A549 (cell line): Measurements from ENCODE around the gene USP32. TPM values are rescaled to one million over a fixed set of nuclear protein-coding genes. Genes with fewer than 3 reads are reported as not detected.

Experiments
- ATAC-seq, 2 experiments: fragments of 200-7000 bp in 1 of 2; fragments of >200 bp in 1 of 2; cut with Nextera tagmentation in 1 of 2; cut with Tn5 transposase in 1 of 2; 3 replicates each; pipeline versions ENCODE4 v1.8.0 to v1.9.1; 2018 to 2020; ENCODE audit warnings: mild to moderate bottlenecking in 1 of 2, moderate library complexity in 1 of 2
- CTCF ChIA-PET: fragments of 300-600 bp; sonication (Branson Sonifier 250); formaldehyde crosslinking; extraction: SDS; loops from one replicate; lab custom pipeline; 2021; ENCODE audit warnings: antibody characterized with exemption, inconsistent platforms; lab: Yijun Ruan, JAX
- POLR2A ChIA-PET: fragments of 350-600 bp; formaldehyde crosslinking; extraction: SDS; loops from one replicate; lab custom pipeline; 2021; ENCODE audit warnings: antibody characterized with exemption, inconsistent platforms; lab: Yijun Ruan, JAX
- DNase-seq, 2 experiments: peaks; one replicate each; pipeline versions ENCODE4 v3.0.0 to v3.0.0-alpha.2; 2011 to 2016; ENCODE audit warnings: low read depth in 1 of 2, low spot score in 1 of 2
- FAIRE-seq: peaks from 2 replicates; lab custom pipeline; 2011; peaks lifted over from hg19 to GRCh38; lab: Jason Lieb, UNC
- H3K27ac ChIP-seq, 2 experiments: fragments of >200 bp; sonication (Bioruptor Twin); formaldehyde crosslinking; 3 replicates each; pipeline ENCODE4 v1.5.1; 2016 to 2017
- H3K4me1 ChIP-seq: fragments of >200 bp; sonication (Bioruptor Twin); formaldehyde crosslinking; 3 replicates; pipeline ENCODE4 v1.6.1; 2016
- H3K4me2 ChIP-seq: fragments of >200 bp; sonication (Bioruptor Twin); formaldehyde crosslinking; 3 replicates; pipeline ENCODE4 v1.6.1; 2016
- H3K4me3 ChIP-seq: fragments of >200 bp; sonication (Bioruptor Twin); formaldehyde crosslinking; 3 replicates; pipeline ENCODE4 v1.5.1; 2016
- H3K9me3 ChIP-seq: fragments of >200 bp; sonication (Bioruptor Twin); formaldehyde crosslinking; 3 replicates; pipeline ENCODE4 v1.6.1; 2016
- CBX8 ChIP-seq: fragments of 200-600 bp; sonication (generic); IDR thresholded peaks from 2 replicates; pipeline ENCODE4 v1.6.1; 2016
- E2F6 ChIP-seq: IDR thresholded peaks from 2 replicates; pipeline ENCODE4 v1.6.1; 2012; ENCODE audit warnings: low read depth, borderline replicate concordance
- ESRRA ChIP-seq: fragments of 150-350 bp; IDR thresholded peaks from 2 replicates; pipeline ENCODE4 v1.6.1; 2014; ENCODE audit warnings: mild to moderate bottlenecking, low read length, borderline replicate concordance
- FOSB ChIP-seq: fragments of 250-450 bp; sonication (Bioruptor Pico); IDR thresholded peaks from 2 replicates; pipeline ENCODE4 v1.5.0; 2020; ENCODE audit warnings: mild to moderate bottlenecking, moderate library complexity
- HDAC2 ChIP-seq: fragments of 200-600 bp; sonication (generic); IDR thresholded peaks from 2 replicates; pipeline ENCODE4 v1.6.1; 2016
- HES2 ChIP-seq: fragments of >200 bp; sonication (Bioruptor Twin); formaldehyde crosslinking; IDR thresholded peaks from 2 replicates; pipeline ENCODE4 v1.6.1; 2016
- HOXA7 ChIP-seq: fragments of 250-450 bp; sonication (Bioruptor Pico); IDR thresholded peaks from 2 replicates; pipeline ENCODE4 v1.5.0; 2020; ENCODE audit warnings: mild to moderate bottlenecking, moderate library complexity
- HOXB13 ChIP-seq: fragments of 250-450 bp; sonication (Bioruptor Pico); IDR thresholded peaks from 2 replicates; pipeline ENCODE4 v1.5.0; 2020; ENCODE audit warnings: low read depth, mild to moderate bottlenecking, moderate library complexity
- HOXB5 ChIP-seq: fragments of 250-450 bp; sonication (Bioruptor Pico); IDR thresholded peaks from 2 replicates; pipeline ENCODE4 v1.5.0; 2020; ENCODE audit warnings: mild to moderate bottlenecking, moderate library complexity
- JUN ChIP-seq, 2 experiments: fragments of >200 bp; sonication (Bioruptor Twin); formaldehyde crosslinking; IDR thresholded peaks; 2 replicates in 1 of 2; 3 replicates in 1 of 2; pipeline ENCODE4 v1.6.1; 2016 to 2017
- MAX ChIP-seq: IDR thresholded peaks from 2 replicates; pipeline ENCODE4 v1.6.1; 2012
- MAZ ChIP-seq: fragments of 150-350 bp; IDR thresholded peaks from 2 replicates; pipeline ENCODE4 v1.6.1; 2014; ENCODE audit warnings: antibody characterized with exemption, low read depth, low read length, borderline replicate concordance
- PHF8 ChIP-seq: fragments of 200-600 bp; sonication (generic); IDR thresholded peaks from 2 replicates; pipeline ENCODE4 v1.6.1; 2016; ENCODE audit warnings: low read depth, mild to moderate bottlenecking, antibody characterized with exemption, moderate library complexity, borderline replicate concordance
- POLR2AphosphoS2 ChIP-seq: conservative IDR thresholded peaks from 2 replicates; pipeline ENCODE4 v1.6.1; 2012; ENCODE audit warnings: low read length, improper control_type of control experiment, inconsistent platforms
- RAD21 ChIP-seq, 2 experiments: fragments of >200 bp in 1 of 2; sonication (Bioruptor Twin) in 1 of 2; formaldehyde crosslinking in 1 of 2; IDR thresholded peaks in 1 of 2; conservative IDR thresholded peaks in 1 of 2; 2 replicates in 1 of 2; 3 replicates in 1 of 2; pipeline ENCODE4 v1.6.1; 2012 to 2018; ENCODE audit warnings: inconsistent platforms in 1 of 2
- RCOR1 ChIP-seq: fragments of 150-350 bp; IDR thresholded peaks from 2 replicates; pipeline ENCODE4 v1.6.1; 2014; ENCODE audit warnings: antibody characterized with exemption, low read length, low read depth
- RFX5 ChIP-seq: fragments of 450-650 bp; IDR thresholded peaks from 2 replicates; pipeline ENCODE4 v1.7.1; 2014; ENCODE audit warnings: antibody characterized with exemption, mild to moderate bottlenecking, moderate library complexity
- RNF2 ChIP-seq: fragments of 200-600 bp; sonication (generic); IDR thresholded peaks from 2 replicates; pipeline ENCODE4 v1.6.1; 2016; ENCODE audit warnings: low read depth, mild to moderate bottlenecking, antibody characterized with exemption, moderate library complexity, borderline replicate concordance
- SMC3 ChIP-seq: fragments of >200 bp; sonication (Bioruptor Twin); formaldehyde crosslinking; IDR thresholded peaks from 3 replicates; pipeline ENCODE4 v1.6.1; 2018; ENCODE audit warnings: inconsistent platforms
- TP53 ChIP-seq: fragments of 250-450 bp; sonication (Bioruptor Pico); IDR thresholded peaks from 2 replicates; pipeline ENCODE4 v1.5.0; 2021; ENCODE audit warnings: mild to moderate bottlenecking, moderate library complexity
- USF2 ChIP-seq: fragments of 450-650 bp; IDR thresholded peaks from 2 replicates; pipeline ENCODE4 v1.6.1; 2014; ENCODE audit warnings: antibody characterized with exemption
- ZC3H11A ChIP-seq: fragments of 450-650 bp; IDR thresholded peaks from 2 replicates; pipeline ENCODE4 v1.6.1; 2014; ENCODE audit warnings: antibody characterized with exemption, mild to moderate bottlenecking
- ZNF302 ChIP-seq: fragments of 250-450 bp; sonication (Bioruptor Pico); IDR thresholded peaks from 2 replicates; pipeline ENCODE4 v1.9.0; 2021; ENCODE audit warnings: inconsistent platforms, mild to moderate bottlenecking, moderate library complexity
- WGBS: methylation state at CpG from one replicate; pipeline ENCODE4 v1.1.6; 2017; ENCODE audit errors: missing lambda C conversion rate; 5-methylcytosine and 5-hydroxymethylcytosine counted together
- polyA plus RNA-seq, 4 experiments: library from polyadenylated mRNA; depleted of rRNA in 3 of 4; stranded (reverse); fragments of >200 nt; fragmentation: RNase III in 1 of 4; extraction: RNeasy Plus Mini Kit Qiagen cat#74134 plus additional on column Dnase treatment in 1 of 4; gene quantifications; 2 replicates in 3 of 4; 3 replicates in 1 of 4; pipeline ENCODE4 v1.2.3, GENCODE V29; 2011 to 2017

The USP32 gene
- polyA plus RNA-seq, 2 of the 4 experiments (the other 2 are of a cell fraction), result 35.4 to 52.2 TPM

GRCh38 chr17:60249290-60249826, 142.6 kb downstream of the USP32 start:
- ATAC-seq (no peak), DNase-seq (no peak), FAIRE-seq (peak; percentile 18)
- CTCF ChIA-PET, result interaction anchor here (0.7 to 0.9 kb wide), 2 partner anchors 17 to 107 kb away, joined by 3 read pairs; no protein-coding TSS in a partner anchor
- Histone ChIP-seq H3K4me1 (no peaks in the 10 kb centered on the region), H3K27ac (no peak overlapping the region), H3K4me2 (no peak overlapping the region), H3K9me3 (peaks cover 12% of the 10 kb centered on the region), H3K4me3 (no peak overlapping the region)
- TF ChIP-seq HDAC2 (no peak), TP53 (CRISPR knock-in tag) (no peak), HOXB13 (CRISPR knock-in tag) (no peak), HOXB5 (CRISPR knock-in tag) (no peak), PHF8 (no peak), JUN (IDR thresholded peaks at IDR 0.05) (no peak), ZC3H11A (no peak), CBX8 (no peak), HES2 (no peak), RFX5 (no peak), FOSB (CRISPR knock-in tag) (no peak), RCOR1 (no peak), POLR2AphosphoS2 (no peak), RAD21 (conservative IDR thresholded peaks at IDR 0.05 in 1 of 2, IDR thresholded peaks at IDR 0.05 in 1 of 2) (no peak), MAX (no peak), E2F6 (no peak)
- POLR2A ChIA-PET, result no interaction called here

DNA sequence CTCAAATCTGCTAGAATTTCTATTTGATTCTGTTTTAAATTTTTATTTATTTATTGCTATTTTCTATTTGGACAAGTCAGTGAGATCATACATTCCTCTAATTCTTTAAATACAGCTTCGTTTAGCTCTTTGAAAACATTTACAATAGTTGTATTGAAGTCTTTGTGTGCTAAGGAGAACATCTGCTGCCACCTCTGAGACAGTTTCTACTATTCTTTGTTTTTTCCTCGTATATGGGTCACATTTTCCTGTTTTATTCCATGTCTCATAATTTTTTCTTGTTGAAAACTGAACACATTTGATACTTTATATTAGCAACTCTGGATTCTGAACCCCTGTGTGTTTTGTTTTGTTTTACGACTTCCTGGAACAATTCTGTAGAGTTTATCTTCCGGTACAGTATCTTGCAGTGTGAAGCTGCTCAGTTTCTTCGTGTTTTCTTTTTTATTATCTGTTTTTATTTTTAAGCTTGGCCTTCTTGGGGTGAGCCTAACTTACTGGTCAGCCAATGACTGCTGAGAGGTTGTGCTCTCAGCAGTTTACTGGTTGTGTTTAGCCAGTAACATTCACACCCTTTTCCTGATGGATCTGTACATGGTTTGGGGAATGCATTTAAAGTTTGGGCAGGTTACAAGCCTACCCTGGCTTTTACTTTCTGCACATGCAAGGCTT, 143.2 kb downstream of the USP32 start:
- TF ChIP-seq SMC3 (no peak), HOXA7 (no peak), ZNF302 (CRISPR knock-in tag) (no peak), HOXB13 (CRISPR knock-in tag) (no peak), USF2 (no peak), MAZ (no peak), ESRRA (no peak), MAX (no peak), RNF2 (no peak)
- Histone ChIP-seq H3K4me2 (no peak overlapping the region), H3K9me3 (peaks cover 12% of the 10 kb centered on the region), H3K27ac (no peak overlapping the region), H3K4me1 (no peaks in the 10 kb centered on the region), H3K4me3 (no peak overlapping the region)
- no peak for DNase-seq
- CTCF ChIA-PET, result interaction anchor here (0.7 to 1.5 kb wide), 4 partner anchors 17 to 187 kb away, joined by 3 to 5 read pairs (median 3); no protein-coding TSS in a partner anchor
- POLR2A ChIA-PET, result no interaction called here
- no peak for FAIRE-seq
- no peak for ATAC-seq
- 89% methylated on average over 5 of the region's 5 CpGs for WGBS
